Measurements from ENCODE around the gene RPLP2.

The RPLP2 gene

GRCh38 chr11:853682-854448, 44.1 kb downstream of the RPLP2 start:
- DNase-seq, result no peak

DNA sequence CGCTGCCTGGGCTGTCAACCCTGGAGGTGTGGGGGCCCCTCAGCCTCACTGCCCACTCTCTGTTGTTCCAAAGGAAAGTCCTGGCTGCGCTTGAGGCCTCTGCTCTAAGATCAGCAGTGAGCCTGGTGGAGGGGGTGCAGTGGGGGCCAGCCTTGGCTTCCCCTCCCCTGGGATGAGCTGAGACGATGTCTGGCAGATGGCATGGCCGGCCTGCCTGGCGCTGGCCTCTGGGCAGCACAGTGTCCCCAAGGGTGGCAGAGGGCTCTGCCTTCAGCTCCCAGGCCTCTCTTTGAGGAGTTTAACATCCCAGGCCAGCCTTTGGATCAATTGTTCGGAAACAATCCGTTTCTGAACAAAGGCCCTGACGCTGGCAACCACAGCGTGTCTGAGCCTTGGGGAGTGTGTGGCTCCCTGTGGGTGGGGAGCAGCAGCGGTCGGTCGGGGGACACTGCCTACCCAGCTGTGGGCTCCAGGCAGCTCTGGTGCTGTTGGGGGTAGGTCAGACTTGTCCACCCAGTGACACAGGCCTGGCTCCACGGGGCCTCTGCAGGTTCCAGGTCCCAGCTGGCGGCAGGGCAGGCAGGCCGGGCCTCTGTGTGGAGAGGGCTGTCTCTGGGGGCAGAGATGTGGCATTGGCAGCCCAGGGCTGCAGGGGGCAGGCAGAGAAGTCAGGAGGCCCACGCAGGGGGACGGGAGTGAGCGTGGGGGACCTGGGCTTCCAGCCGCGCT, 45.0 kb downstream of the RPLP2 start:
- no peak for DNase-seq

DNA sequence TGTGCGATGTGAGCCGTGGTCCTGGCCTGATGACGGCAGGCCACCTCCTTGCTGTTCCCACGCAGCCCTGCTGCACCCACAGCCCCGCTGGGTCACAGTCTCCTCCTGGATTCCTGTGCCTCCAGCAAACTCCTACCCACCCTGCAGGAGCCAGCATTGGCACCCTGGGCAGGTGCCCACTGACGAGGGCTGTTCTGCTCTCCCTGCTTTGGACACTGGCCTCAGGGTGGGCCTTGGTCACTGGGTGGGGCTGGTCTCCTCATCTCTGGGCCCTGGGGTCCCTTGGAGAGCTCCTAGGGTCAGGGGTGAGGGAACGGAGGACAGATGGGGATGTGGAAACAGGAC, 45.5 kb downstream of the RPLP2 start:
- no peak for DNase-seq

DNA sequence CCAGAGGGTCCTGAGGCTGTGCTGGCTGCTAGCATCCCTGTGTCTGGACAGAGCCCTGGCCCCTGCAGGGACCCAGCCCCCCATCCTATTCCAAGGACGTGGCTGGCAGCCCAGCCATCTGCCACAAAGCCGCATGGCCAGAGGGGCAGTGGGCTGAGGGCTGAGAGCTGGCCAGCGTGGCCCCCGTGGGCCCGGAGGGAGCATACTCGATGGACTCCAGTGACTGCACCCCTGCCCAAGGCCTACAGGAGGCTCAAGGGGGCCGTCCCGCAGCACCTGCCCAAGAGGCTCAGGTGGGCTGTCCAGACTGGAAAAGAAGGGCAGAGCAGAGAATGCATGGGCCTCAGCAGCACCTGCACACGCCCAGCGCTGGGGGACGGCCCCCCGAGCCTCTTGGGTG, 46.0 kb downstream of the RPLP2 start:
- no peak for DNase-seq

DNA sequence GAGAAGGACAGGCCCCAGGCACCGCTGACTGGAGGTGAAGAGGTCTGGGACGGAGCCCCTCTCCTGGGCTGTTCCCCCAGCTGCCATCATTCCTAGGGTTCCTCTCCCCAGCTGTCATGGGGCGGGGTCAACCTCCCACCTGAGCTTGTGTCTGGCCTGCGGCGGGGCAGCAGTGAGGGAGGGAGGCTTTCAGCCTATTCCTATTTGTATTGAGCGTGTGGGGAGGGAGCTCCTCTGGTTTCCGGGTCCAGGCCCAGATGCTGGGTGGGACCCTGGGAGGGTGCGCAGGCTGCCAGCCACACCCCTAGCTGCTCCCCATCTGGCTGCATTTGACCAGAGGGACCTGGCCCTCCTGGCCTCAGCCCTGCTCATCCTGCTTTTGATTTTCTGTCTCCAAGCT, 46.6 kb downstream of the RPLP2 start:
- DNase-seq, result no peak

DNA sequence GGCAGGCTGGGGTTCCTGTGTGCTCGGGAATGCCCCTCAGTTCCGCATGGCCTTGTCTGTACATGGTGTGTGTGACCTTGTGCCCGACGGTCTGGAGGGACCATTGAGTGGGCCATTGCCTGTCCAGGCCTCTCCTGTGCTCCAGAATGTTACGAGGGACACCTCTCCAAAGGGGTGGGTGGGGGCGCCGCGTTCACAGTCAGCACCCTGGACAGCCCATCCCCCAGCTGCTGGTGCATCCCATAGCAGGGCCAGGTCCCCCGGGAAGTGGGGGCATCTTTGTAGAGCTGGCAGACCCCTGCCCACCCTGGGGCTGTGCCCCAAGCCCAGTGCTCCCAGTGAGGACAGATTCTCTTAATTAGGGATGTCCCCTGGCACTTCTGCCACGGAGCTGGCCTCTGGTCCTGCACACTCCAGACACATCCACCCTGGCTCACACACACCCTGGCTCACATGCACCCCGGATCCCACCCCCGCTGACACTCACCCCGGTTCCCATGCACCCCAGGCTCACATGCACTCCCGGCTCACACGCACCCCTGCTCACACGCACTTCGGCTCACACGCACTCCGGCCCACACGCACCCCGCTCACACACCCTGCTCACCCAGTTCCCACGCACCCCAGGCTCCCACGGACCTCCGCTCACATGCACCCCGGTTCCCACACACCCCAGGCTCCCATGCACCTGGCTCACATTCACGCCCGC, 48.4 kb downstream of the RPLP2 start:
- no peak for DNase-seq

DNA sequence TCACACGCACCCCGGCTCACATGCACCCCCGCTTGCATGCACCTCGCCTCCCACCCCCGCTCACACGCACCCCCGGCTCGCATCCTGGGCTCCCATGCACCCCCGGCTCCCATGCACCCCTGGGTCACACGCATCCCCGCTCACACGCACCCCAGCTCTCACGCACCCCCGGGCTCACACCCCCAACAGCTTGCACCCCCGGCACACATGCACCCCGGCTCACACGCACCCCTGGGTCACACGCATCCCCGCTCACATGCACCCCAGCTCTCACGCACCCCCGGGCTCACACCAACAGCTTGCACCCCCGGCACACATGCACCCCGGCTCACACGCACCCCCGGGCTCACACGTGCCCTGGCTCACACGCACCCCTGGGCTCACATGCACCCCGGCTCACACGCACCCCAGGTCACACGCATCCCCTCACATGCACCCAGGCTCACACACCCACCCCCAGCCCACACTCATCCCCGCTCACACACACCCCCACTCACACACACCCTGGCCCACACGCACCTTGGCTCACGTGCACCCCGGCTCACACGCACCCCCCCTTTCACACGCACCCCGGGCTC, 49.1 kb downstream of the RPLP2 start:
- DNase-seq, result no peak

DNA sequence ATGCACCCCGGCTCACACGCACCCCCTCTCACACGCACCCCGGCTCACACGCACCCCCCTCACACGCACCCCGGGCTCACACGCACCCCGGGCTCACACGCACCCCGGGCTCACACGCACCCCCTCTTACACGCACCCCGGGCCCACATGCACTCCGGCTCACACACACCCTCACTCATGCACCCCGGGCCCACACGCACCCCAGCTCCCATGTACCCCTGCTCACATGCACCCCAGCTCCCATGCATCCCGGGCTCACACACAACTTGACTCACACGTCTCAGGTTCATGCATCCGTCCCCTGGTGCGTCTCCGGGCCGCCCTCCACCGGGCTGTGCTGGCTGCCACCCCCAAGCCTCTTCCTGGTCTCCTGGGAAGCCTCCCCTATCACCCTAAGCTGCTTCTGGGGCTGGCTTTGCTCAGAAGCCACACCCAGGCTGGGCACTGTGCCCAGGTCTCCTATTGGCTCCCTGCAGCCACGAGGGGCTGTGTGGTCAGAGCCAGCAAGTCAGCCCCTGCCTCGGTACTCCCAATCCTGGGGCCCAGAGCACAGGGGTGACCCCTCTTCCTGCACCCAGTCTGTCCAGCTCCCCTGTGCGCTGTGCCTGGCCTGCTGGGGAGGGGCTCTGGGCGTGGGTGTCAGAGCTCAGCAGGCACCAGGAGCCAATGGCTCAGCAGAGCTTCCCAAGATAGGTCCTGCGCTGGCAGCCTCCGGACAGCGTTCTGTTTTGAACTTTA, 49.8 kb downstream of the RPLP2 start:
- DNase-seq, result no peak

GRCh38 chr11:860234-861104, 50.7 kb downstream of the RPLP2 start:
- DNase-seq, result no peak

DNA sequence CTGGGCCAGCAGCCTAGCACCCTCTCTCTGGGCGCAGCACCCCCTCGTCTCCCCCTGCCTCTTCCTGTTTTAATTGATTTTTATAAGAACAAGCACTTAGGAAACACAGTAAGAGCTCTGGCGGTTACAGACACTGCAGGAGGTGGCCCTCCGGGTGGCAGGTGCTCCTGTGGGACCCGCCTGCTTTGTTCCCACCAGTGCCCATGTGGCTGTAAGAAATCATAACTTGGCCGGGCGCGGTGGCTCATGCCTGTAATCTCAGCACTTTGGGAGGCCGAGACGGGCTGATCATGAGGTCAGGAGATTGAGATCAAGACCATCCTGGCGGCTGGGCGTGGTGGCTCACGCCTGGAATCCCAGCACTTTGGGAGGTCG, 51.3 kb downstream of the RPLP2 start:
- DNase-seq, result no peak

DNA sequence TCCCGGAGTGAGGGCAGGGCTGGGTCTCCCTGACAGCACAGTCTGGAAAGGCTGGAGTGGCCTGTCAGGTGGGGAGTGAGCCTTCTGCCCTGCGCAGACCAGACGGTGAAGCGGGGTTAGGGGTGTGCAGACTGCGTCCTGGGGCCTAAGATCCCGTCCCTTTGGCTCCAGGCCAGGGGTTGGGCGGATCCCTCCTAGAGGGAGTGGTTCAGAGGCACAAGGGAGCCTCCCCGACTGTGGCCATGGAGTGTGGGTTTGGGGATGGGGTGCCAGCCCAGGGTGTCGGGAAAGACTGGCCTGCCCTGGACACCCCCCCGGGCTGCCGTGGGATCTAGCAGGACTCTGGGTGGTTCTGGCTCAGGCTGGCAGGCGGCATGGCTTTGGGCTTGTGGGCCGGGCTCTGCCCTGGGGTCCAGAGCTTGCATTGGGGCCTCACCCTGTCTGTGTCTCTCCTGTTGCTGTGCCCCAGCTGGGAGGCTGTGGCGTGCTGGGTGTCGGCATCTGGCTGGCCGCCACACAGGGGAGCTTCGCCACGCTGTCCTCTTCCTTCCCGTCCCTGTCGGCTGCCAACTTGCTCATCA, 52.4 kb downstream of the RPLP2 start:
- no peak for DNase-seq

Data from activated CD4-positive, alpha-beta T cell treated with anti-CD3 and anti-CD28 coated beads, Interleukin-2, amount 50 U/mL, for 16 hours (primary cell).